ENCODE measurements around the gene STK17A. TPM values are rescaled to one million over a fixed set of nuclear protein-coding genes. Genes with fewer than 3 reads are reported as not detected.
"Not testable (repeated sequence)": the region's sequence is repeated elsewhere in the genome, so short reads cannot be mapped to it uniquely, and the experiment has no call there.

The STK17A gene
- total RNA-seq, 4 donors from 2014 or later, result 6.5 to 17.1 (median 13.3) TPM

GRCh38 chr7:43583424-43584194, 701 bp downstream of the STK17A start:
- 0 to 1% methylated on average over 35 to 44 of the region's 66 CpGs for WGBS, 2 donors
- TF ChIP-seq POLR2A (IDR thresholded peaks at IDR 0.05) (no peak), CTCF (IDR thresholded peaks at IDR 0.05) (no peak)
- peak; percentile 44 to 91 for DNase-seq (ENCODE audit: low spot score in 2 of 2)

GRCh38 chr7:43584195-43584586, 1.3 kb downstream of the STK17A start:
- TF ChIP-seq POLR2A (IDR thresholded peaks at IDR 0.05) (no peak), CTCF (IDR thresholded peaks at IDR 0.05) (no peak)
- intact Hi-C loops (cut with DNase I; ENCODE audit: low total_unique reads), result loop anchor here (5.0 to 10.0 kb wide), 2 partner anchors 138 to 251 kb away; no protein-coding TSS in a partner anchor
- peak overlapping the region; percentile 97 for H3K4me3 ChIP-seq (ENCODE audit: low read depth, poor library complexity, severe bottlenecking)
- DNase-seq (ENCODE audit: low spot score in 2 of 2), result peak in 1 of 2 donors; percentile 36
- WGBS, 2 donors, result 10% methylated on average over 8 of the region's 8 CpGs

More at GRCh38 chr7:43583424-43584194, 701 bp downstream of the STK17A start:
- intact Hi-C loops (cut with DNase I; ENCODE audit: low total_unique reads), result loop anchor here (2.0 to 10.0 kb wide), 3 partner anchors 117 to 251 kb away; no protein-coding TSS in a partner anchor
- peak overlapping the region; percentile 97 for H3K4me3 ChIP-seq (ENCODE audit: low read depth, poor library complexity, severe bottlenecking)

- DNase-seq (ENCODE audit: low spot score in 2 of 2); H3K4me3 ChIP-seq (ENCODE audit: low read depth, poor library complexity, severe bottlenecking): not testable (repeated sequence)
- intact Hi-C loops (cut with DNase I; ENCODE audit: low total_unique reads), result loop anchor here (5.0 to 10.0 kb wide), 2 partner anchors 138 to 250 kb away; no protein-coding TSS in a partner anchor
- WGBS, 2 donors, result 84 to 92% methylated on average over 11 of the region's 11 CpGs
These were observed 1.8 kb downstream of the STK17A start for GRCh38 chr7:43584733-43585132.

- H3K4me3 ChIP-seq (ENCODE audit: low read depth, poor library complexity, severe bottlenecking), result no peak overlapping the region
- WGBS, 2 donors, result 37 to 48% methylated on average over 2 of the region's 2 CpGs
- TF ChIP-seq CTCF (IDR thresholded peaks at IDR 0.05), result no peak
- TF ChIP-seq POLR2A (IDR thresholded peaks at IDR 0.05), result no peak
- intact Hi-C loops (cut with DNase I; ENCODE audit: low total_unique reads), result loop anchor here (10.0 kb wide), 1 partner anchor 249 kb away; no protein-coding TSS in a partner anchor
- DNase-seq (ENCODE audit: low spot score in 2 of 2), result no peak
These were observed 2.7 kb downstream of the STK17A start for GRCh38 chr7:43585562-43585961.

GRCh38 chr7:43586251-43586900, 3.5 kb downstream of the STK17A start:
- 51 to 60% methylated on average over 4 of the region's 4 CpGs for WGBS, 2 donors
- H3K4me3 ChIP-seq (ENCODE audit: low read depth, poor library complexity, severe bottlenecking), result no peak overlapping the region
- DNase-seq (ENCODE audit: low spot score in 2 of 2), result no peak
- TF ChIP-seq CTCF (IDR thresholded peaks at IDR 0.05), result no peak
- no peak for TF ChIP-seq POLR2A (IDR thresholded peaks at IDR 0.05)
- intact Hi-C loops (cut with DNase I; ENCODE audit: low total_unique reads), result loop anchor here (10.0 kb wide), 1 partner anchor 248 kb away; no protein-coding TSS in a partner anchor
